DOHH2 (cell line): ENCODE measurements around the gene LAPTM5.

Experiments used
- CTCF ChIP-seq: fragments of 200-600 bp; sonication (generic); IDR thresholded peaks from one replicate; pipeline ENCODE4 v1.5.1; 2014; ENCODE audit warnings: antibody characterized with exemption, mild to moderate bottlenecking, low read depth, low read length; ENCODE audit not compliant: poor library complexity, severe bottlenecking
- EZH2phosphoT487 ChIP-seq: fragments of 200-600 bp; sonication (generic); IDR thresholded peaks from 2 replicates; pipeline ENCODE4 v1.6.1; 2017; ENCODE audit warnings: borderline replicate concordance, mild to moderate bottlenecking, antibody characterized with exemption, low read length, moderate library complexity, mixed read lengths

GRCh38 chr1:30778979-30779293, 21.4 kb upstream of the LAPTM5 start:
- TF ChIP-seq CTCF, result no peak
- TF ChIP-seq EZH2phosphoT487, result no peak
